Common myeloid progenitor, CD34-positive (primary cell): Measurements from ENCODE around the gene LSM3.

ENCODE experiments used
- CTCF ChIA-PET: fragments of 350-600 bp; sonication (Branson Sonifier 250); formaldehyde crosslinking; loops from one replicate; lab custom pipeline; 2021; ENCODE audit warnings: antibody characterized with exemption; lab: Charles Lee
- POLR2A ChIA-PET: fragments of 350-600 bp; sonication (Branson Sonifier 250); formaldehyde crosslinking; loops from one replicate; lab custom pipeline; 2021; ENCODE audit warnings: antibody characterized with exemption; lab: Charles Lee
- DNase-seq, 3 donors: peaks; one replicate each; pipeline versions ENCODE4 v3.0.0 to v3.0.0-alpha.2; 2013
- H3K27ac ChIP-seq, 2 experiments: 1 replicate in 1 of 2; 2 replicates in 1 of 2; pipeline ENCODE4 v1.7.0; 2013; ENCODE audit warnings: inconsistent platforms in 2 of 2, low read length in 2 of 2, mild to moderate bottlenecking in 2 of 2, low read depth in 1 of 2, moderate library complexity in 1 of 2; ENCODE audit not compliant: severe bottlenecking in 2 of 2, insufficient read depth in 1 of 2, poor library complexity in 1 of 2
- H3K27me3 ChIP-seq, 5 experiments: replicated peaks in 2 of 5; 1 replicate in 3 of 5; 2 replicates in 2 of 5; pipeline versions ENCODE4 v1.6.1 to v1.7.0; 2013; ENCODE audit warnings: low read length in 4 of 5, mild to moderate bottlenecking in 2 of 5, moderate library complexity in 2 of 5, inconsistent platforms in 1 of 5; ENCODE audit not compliant: insufficient read depth in 5 of 5, control insufficient read depth in 4 of 5
- H3K36me3 ChIP-seq, 4 experiments: 1 replicate in 2 of 4; 2 replicates in 2 of 4; pipeline versions ENCODE4 v1.6.1 to v1.7.0; 2013; ENCODE audit warnings: low read length in 3 of 4, control low read depth in 1 of 4, mild to moderate bottlenecking in 1 of 4; ENCODE audit not compliant: control insufficient read depth in 4 of 4, insufficient read depth in 4 of 4
- H3K4me1 ChIP-seq, 4 experiments: 1 replicate in 3 of 4; 2 replicates in 1 of 4; pipeline versions ENCODE4 v1.6.1 to v1.7.1; 2013; ENCODE audit warnings: low read length in 3 of 4, mild to moderate bottlenecking in 3 of 4, control low read depth in 1 of 4, inconsistent platforms in 1 of 4, moderate library complexity in 1 of 4; ENCODE audit not compliant: control insufficient read depth in 4 of 4, insufficient read depth in 4 of 4; ENCODE audit errors: control extremely low read depth in 1 of 4
- H3K4me3 ChIP-seq, 7 experiments: 1 replicate in 4 of 7; 2 replicates in 3 of 7; pipeline versions ENCODE4 v1.5.1 to v1.7.0; 2013; ENCODE audit warnings: mild to moderate bottlenecking in 7 of 7, low read length in 6 of 7, moderate library complexity in 6 of 7, inconsistent platforms in 2 of 7, low read depth in 2 of 7, control low read depth in 1 of 7; ENCODE audit not compliant: insufficient read depth in 4 of 7, control insufficient read depth in 1 of 7; ENCODE audit errors: extremely low read depth in 1 of 7
- H3K9me3 ChIP-seq, 5 experiments: 1 replicate in 4 of 5; 2 replicates in 1 of 5; pipeline versions ENCODE4 v1.6.1 to v1.7.1; 2013; ENCODE audit warnings: low read length in 4 of 5, mild to moderate bottlenecking in 2 of 5, inconsistent platforms in 1 of 5, low read depth in 1 of 5, moderate library complexity in 1 of 5; ENCODE audit not compliant: control insufficient read depth in 4 of 5, insufficient read depth in 2 of 5; ENCODE audit errors: control extremely low read depth in 1 of 5
- WGBS: methylation state at CpG from one replicate; pipeline ENCODE4 v1.1.5; 2013; ENCODE audit not compliant: insufficient coverage; 5-methylcytosine and 5-hydroxymethylcytosine counted together

LSM3 gene

DNA sequence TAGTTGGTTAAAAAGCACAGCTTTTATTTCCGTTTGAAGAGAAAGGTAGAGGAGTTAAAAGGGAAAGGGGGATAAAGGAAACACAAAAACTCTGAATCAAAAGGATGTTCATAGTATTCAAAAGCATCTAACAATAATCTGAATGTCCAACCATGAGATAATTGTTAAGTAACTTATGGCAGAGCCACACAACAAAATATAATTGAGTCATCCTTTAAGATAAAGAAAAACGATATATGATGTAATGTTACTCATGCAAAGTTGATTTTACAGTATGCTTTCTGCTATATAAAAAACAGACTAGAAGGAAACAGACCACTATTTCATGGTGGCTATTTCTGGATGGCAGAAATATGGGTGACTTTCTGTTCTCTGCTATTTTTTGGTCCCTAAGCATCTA is 4.1 kb upstream of the LSM3 start:
- H3K4me1 ChIP-seq = peaks cover 13 to 37% (median 28%) of the 10 kb centered on the region in 4 experiments

DNA sequence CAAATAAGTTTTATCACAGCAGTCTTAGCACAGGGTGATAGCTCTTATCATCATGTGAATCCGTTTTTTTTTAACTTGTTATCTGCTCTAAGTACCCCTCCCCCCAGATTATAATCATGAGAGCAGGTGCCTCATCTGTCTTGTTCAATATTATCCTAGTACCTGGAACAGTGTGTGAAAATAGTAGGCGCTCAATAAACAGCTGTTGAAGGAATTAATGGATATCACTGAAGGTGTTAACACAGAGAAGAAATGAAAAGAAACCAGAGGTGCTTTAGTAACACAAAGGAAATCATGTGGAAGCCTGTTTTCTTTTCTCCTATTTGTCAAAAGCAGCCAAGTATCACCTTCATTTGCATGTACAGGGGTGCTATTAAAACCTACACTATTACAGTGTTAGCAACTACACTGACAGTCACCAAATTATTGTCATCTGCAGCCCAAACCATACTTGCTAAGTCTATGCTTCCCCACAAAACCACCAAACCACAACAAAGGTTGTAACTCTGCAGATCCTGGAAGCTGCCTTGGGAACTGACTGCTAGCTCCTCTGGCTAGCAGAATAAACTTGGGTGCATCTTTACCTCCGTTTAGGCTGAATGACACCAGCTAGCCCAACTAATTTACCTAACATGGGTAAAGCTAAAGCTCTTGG is 3.1 kb upstream of the LSM3 start:
- Histone ChIP-seq H3K27ac (no peak overlapping the region), H3K27me3 (peaks cover 0 to 3% (median 0%) of the 10 kb centered on the region in 5 experiments), H3K36me3 (peaks cover 10 to 24% (median 17%) of the 10 kb centered on the region in 4 experiments), H3K4me1 (peaks cover 16 to 39% (median 32%) of the 10 kb centered on the region in 4 experiments), H3K9me3 (no peaks in the 10 kb centered on the region), H3K4me3 (peak overlapping the region in 1 of 7 experiments; percentile 29)
- DNase-seq = peak; percentile 74 to 92 (median 89)
- ChIA-PET CTCF (interaction anchor here (0.7 to 2.2 kb wide), 5 partner anchors 11 to 36 kb away, joined by 3 to 8 read pairs (median 3); no protein-coding TSS in a partner anchor), POLR2A (interaction anchor here (1.9 kb wide), 1 partner anchor 31 kb away, joined by 4 read pairs; no protein-coding TSS in a partner anchor)
- WGBS = 0% methylated on average over 1 of the region's 3 CpGs

More for the DNA sequence above, 4.1 kb upstream of the LSM3 start:
- no peak for DNase-seq
- no CpG with 5 or more reads among the region's 2 CpGs for WGBS
- Histone ChIP-seq H3K4me3 (no peak overlapping the region), H3K36me3 (peaks cover 13 to 33% (median 25%) of the 10 kb centered on the region in 4 experiments), H3K9me3 (no peaks in the 10 kb centered on the region), H3K27me3 (peaks cover 0 to 3% (median 0%) of the 10 kb centered on the region in 5 experiments), H3K27ac (no peak overlapping the region)
- ChIA-PET CTCF (interaction anchor here (1.1 to 2.2 kb wide), 3 partner anchors 10 to 278 kb away, joined by 3 to 8 read pairs (median 3); no protein-coding TSS in a partner anchor), POLR2A (no interaction called here)

DNA sequence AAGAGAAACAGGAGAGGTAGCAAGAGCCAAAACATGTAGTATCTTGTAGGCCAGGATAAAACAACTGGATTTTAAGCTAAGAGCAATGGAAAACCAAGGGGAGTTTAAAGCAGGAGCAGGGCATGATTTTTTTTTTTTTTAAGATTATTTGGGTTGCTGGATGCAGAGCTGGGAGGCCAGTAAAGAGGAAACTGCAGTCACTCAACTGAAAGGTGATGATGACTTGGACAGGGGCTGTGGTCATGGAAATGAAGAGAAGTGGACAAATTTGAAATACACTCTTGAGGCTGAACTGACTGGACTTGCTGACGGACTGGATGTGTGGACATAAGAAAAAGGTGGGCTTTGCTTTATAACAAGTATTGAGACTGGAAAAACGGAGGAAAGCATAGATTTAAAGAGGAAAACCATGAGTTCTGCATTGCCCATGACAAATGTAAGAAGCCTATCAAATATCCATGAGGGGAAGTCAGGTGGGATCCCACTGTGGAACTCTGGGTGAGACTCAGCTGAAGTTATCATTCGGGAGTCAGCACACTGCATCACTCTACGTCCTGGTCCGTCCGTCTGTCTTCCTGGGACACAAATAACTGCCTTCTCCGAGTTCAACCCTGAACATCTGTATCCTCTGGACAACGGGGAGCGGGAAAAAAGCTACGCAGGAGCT is 904 bp upstream of the LSM3 start:
- peak in 2 of 3 donors; percentile 8 to 29 for DNase-seq
- CTCF ChIA-PET = interaction anchor here (0.6 to 1.7 kb wide), 6 partner anchors 25 to 55 kb away, joined by 3 to 5 read pairs (median 3); partner anchors contain the start of genes CHCHD4 and TMEM43
- POLR2A ChIA-PET = interaction anchor here (0.6 to 1.6 kb wide), 5 partner anchors 12 to 921 kb away, joined by 3 to 8 read pairs (median 6); partner anchors contain the start of gene RBSN
- no peaks in the 10 kb centered on the region for H3K9me3 ChIP-seq
- peaks cover 0 to 3% (median 0%) of the 10 kb centered on the region in 5 experiments for H3K27me3 ChIP-seq
- WGBS = 8% methylated on average over 10 of the region's 10 CpGs
- H3K36me3 ChIP-seq = peaks cover 4 to 21% (median 11%) of the 10 kb centered on the region in 4 experiments
- peak overlapping the region; percentile 83 to 98 (median 93) for H3K4me3 ChIP-seq
- H3K4me1 ChIP-seq = peaks cover 16 to 39% (median 32%) of the 10 kb centered on the region in 4 experiments
- H3K27ac ChIP-seq = peak overlapping the region; percentile 96 to 98

DNA sequence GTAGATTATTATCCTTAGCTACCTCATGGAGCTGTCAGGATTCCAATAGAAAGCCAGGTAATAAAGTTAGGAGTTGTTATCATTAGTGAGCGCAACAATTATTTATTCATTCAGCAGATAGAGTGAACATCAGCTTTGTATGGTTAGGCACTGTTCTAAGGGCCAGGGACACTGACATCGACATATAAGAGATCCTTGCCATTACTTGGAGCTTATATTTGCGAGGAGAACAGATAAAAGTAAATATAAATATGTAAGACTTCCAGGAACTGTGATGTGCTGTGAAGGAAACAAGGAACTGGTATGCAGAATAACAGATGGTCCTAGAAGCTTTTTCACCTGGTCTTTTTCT is 473 bp downstream of the LSM3 start:
- DNase-seq = peak in 1 of 3 donors; percentile 20
- no CpG with 5 or more reads among the region's 3 CpGs for WGBS
- ChIA-PET POLR2A (interaction anchor here (0.7 to 1.6 kb wide), 5 partner anchors 22 to 284 kb away, joined by 3 to 8 read pairs (median 6); no protein-coding TSS in a partner anchor), CTCF (interaction anchor here (1.0 to 2.8 kb wide), 6 partner anchors 19 to 54 kb away, joined by 4 to 9 read pairs (median 6); partner anchors contain the start of genes CHCHD4 and TMEM43)
- Histone ChIP-seq H3K4me1 (peaks cover 16 to 39% (median 32%) of the 10 kb centered on the region in 4 experiments), H3K27ac (peak overlapping the region; percentile 96 to 98), H3K27me3 (peaks cover 0 to 3% (median 0%) of the 10 kb centered on the region in 5 experiments), H3K36me3 (peaks cover 9 to 26% (median 17%) of the 10 kb centered on the region in 4 experiments), H3K4me3 (peak overlapping the region in 6 of 7 experiments; percentile 83 to 98 (median 94)), H3K9me3 (no peaks in the 10 kb centered on the region)

DNA sequence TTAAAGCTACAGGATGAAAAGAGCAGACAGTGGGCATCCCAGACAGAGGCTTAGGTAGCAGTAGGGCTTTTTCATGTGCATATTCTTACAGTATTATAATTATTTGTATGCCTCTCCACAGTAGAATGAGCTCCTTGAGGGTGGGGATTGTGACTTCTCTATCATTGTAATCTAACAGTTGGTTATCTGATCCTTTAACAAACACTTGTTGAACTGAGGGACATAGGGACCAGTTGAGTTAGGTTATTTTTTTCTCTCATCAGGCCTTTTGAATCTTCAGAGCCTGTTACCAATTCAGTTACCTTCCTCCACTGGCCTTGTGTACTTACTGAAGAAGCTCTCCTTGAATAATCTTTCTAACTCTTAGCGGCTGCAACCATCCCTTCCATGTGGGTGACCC is 1.2 kb downstream of the LSM3 start:
- WGBS = no CpG with 5 or more reads among the region's 1 CpG
- Histone ChIP-seq H3K4me1 (peaks cover 16 to 38% (median 31%) of the 10 kb centered on the region in 4 experiments), H3K4me3 (peak overlapping the region in 3 of 7 experiments; percentile 83 to 98 (median 93)), H3K27me3 (peaks cover 0 to 2% (median 0%) of the 10 kb centered on the region in 5 experiments), H3K36me3 (peaks cover 9 to 28% (median 19%) of the 10 kb centered on the region in 4 experiments), H3K9me3 (no peaks in the 10 kb centered on the region), H3K27ac (peak overlapping the region in 1 of 2 experiments; percentile 98)
- ChIA-PET CTCF (interaction anchor here (1.2 to 2.8 kb wide), 5 partner anchors 18 to 28 kb away, joined by 3 to 9 read pairs (median 6); no protein-coding TSS in a partner anchor), POLR2A (interaction anchor here (1.3 kb wide), 1 partner anchor 37 kb away, joined by 5 read pairs; no protein-coding TSS in a partner anchor)
- DNase-seq = no peak

DNA sequence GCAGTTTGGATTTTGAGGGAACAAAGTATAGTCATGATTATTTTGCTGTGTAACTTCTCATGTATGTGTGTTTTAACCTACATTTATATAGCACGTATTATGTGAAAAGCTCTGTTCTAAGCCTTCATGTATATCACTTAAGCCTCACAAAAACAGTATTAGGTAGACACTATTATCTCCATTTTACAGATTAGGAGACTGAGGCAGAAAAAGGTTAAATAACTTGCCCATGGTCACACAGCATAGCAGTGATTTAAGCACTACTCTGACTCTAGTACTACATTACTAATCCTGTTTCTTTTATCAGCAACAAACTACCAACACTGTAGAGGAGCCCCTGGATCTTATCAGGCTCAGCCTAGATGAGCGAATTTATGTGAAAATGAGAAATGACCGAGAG is 2.6 kb downstream of the LSM3 start:
- H3K9me3 ChIP-seq = no peaks in the 10 kb centered on the region
- no peak overlapping the region for H3K4me3 ChIP-seq
- no peaks in the 10 kb centered on the region for H3K27me3 ChIP-seq
- no CpG with 5 or more reads among the region's 3 CpGs for WGBS
- DNase-seq = no peak
- H3K27ac ChIP-seq = no peak overlapping the region
- H3K36me3 ChIP-seq = peaks cover 13 to 38% (median 30%) of the 10 kb centered on the region in 4 experiments
- ChIA-PET POLR2A (no interaction called here), CTCF (interaction anchor here (1.1 to 2.8 kb wide), 2 partner anchors 17 to 22 kb away, joined by 4 to 9 read pairs; no protein-coding TSS in a partner anchor)
- H3K4me1 ChIP-seq = peaks cover 13 to 23% (median 18%) of the 10 kb centered on the region in 4 experiments
